Mucosa of stomach (tissue), 1 donor: ENCODE results near the gene KRTAP10-4.

Source experiments
- H3K27me3 ChIP-seq: one replicate; pipeline ENCODE4 v1.7.0; 2013; ENCODE audit warnings: mild to moderate bottlenecking, low read length; ENCODE audit not compliant: control insufficient read depth, insufficient read depth
- H3K36me3 ChIP-seq: one replicate; pipeline ENCODE4 v1.7.0; 2013; ENCODE audit warnings: low read length; ENCODE audit not compliant: control insufficient read depth, insufficient read depth
- H3K4me1 ChIP-seq: one replicate; pipeline ENCODE4 v1.7.0; 2013; ENCODE audit warnings: mild to moderate bottlenecking, low read length; ENCODE audit not compliant: control insufficient read depth, insufficient read depth
- H3K4me3 ChIP-seq: one replicate; pipeline ENCODE4 v1.7.0; 2013; ENCODE audit warnings: low read length
- H3K9ac ChIP-seq: one replicate; pipeline ENCODE4 v1.7.0; 2013; ENCODE audit warnings: mild to moderate bottlenecking, low read length, moderate library complexity
- H3K9me3 ChIP-seq: one replicate; pipeline ENCODE4 v1.7.0; 2013; ENCODE audit warnings: mild to moderate bottlenecking, low read length, moderate library complexity; ENCODE audit not compliant: control insufficient read depth
- donor health status: Pancreatic carcinoma.

Gene KRTAP10-4

DNA sequence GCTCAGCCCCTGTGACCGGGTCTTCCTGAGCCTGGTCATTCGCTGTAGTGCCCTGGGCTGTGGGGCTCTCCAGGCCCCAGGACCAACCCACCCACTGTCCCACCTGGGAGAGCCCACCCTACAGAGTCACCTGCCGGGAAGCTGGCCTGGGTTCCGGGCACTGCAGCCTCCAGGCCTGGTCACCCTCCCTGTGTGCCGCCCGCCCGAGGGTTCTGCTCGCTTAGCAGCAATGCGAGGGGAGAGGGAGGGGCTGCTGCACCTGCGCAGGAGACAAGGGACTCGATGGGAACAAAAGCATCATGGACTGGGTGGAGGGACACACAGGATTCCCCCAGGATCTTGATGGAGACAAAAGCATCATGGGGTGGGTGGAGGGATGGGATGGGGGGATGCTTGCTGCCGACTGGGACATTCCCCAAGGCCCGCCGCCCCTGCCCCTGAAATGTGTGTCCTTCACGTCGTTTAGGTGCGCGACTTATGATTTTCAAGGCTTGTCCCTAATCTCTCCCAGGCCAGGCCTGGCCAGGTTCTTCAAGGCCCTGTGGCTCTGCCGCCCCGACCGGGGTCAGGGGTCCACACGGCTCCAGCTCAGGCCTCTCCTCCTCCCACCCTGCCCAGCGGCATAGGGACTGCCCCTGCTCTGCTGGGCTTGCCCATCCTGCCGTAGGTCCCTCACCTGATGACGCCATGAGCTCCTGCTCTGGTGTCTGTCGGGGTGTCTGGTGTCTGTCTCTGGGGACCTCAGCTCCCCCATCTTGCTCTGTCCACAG, 40.0 kb downstream of the KRTAP10-4 start:
- Histone ChIP-seq H3K4me1 (no peaks in the 10 kb centered on the region), H3K9ac (no peak overlapping the region), H3K9me3 (no peaks in the 10 kb centered on the region), H3K4me3 (no peak overlapping the region), H3K27me3 (no peaks in the 10 kb centered on the region), H3K36me3 (no peaks in the 10 kb centered on the region)

GRCh38 chr21:44614161-44614631, 40.7 kb downstream of the KRTAP10-4 start:
- no peaks in the 10 kb centered on the region for H3K36me3 ChIP-seq
- no peaks in the 10 kb centered on the region for H3K9me3 ChIP-seq
- H3K27me3 ChIP-seq, result no peaks in the 10 kb centered on the region
- no peak overlapping the region for H3K9ac ChIP-seq
- H3K4me3 ChIP-seq, result no peak overlapping the region
- H3K4me1 ChIP-seq, result no peaks in the 10 kb centered on the region

DNA sequence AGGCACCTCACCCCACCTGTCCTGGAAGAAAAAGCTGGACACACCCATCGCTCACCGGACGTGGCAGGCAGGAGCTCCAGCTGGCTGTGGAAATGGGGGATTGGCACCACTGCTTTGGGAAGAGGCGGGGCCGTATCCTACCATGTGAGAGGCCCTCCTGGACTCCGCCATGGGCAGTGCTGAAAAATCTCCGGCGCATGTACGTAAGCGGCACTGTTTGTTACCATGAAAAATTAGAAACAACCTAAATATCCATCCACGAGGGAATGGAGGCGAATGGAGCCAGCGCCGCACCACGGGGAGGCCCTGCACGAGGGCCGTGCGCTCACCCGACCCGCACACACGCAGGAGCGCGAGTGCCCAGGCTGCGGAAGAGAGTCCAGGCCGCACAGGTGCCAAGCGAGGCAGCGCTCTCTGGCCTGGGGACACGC, 41.4 kb downstream of the KRTAP10-4 start:
- no peaks in the 10 kb centered on the region for H3K4me1 ChIP-seq
- H3K27me3 ChIP-seq, result no peaks in the 10 kb centered on the region
- no peak overlapping the region for H3K9ac ChIP-seq
- H3K9me3 ChIP-seq, result no peaks in the 10 kb centered on the region
- H3K4me3 ChIP-seq, result no peak overlapping the region
- no peaks in the 10 kb centered on the region for H3K36me3 ChIP-seq

DNA sequence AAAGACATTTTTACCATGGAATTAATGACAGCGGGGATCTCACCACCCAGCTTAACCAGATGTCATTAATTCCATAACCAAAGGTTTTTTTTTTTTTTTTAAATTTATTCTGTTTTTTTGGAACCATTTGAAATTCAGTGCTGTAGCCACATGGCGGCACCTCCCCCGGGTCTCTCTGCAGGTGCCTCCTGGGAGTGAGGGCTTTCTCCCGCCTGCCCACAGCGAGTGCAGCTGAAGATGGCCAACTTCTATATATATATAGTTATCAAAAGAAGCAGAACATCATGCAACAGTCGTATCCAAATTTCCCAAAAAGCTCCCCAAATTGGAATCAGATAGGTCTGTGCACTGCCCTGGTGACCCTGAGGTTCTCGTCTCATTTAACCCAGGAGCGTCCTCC, 41.9 kb downstream of the KRTAP10-4 start:
- Histone ChIP-seq H3K9me3 (no peaks in the 10 kb centered on the region), H3K27me3 (no peaks in the 10 kb centered on the region), H3K9ac (no peak overlapping the region), H3K36me3 (no peaks in the 10 kb centered on the region), H3K4me3 (no peak overlapping the region), H3K4me1 (no peaks in the 10 kb centered on the region)

DNA sequence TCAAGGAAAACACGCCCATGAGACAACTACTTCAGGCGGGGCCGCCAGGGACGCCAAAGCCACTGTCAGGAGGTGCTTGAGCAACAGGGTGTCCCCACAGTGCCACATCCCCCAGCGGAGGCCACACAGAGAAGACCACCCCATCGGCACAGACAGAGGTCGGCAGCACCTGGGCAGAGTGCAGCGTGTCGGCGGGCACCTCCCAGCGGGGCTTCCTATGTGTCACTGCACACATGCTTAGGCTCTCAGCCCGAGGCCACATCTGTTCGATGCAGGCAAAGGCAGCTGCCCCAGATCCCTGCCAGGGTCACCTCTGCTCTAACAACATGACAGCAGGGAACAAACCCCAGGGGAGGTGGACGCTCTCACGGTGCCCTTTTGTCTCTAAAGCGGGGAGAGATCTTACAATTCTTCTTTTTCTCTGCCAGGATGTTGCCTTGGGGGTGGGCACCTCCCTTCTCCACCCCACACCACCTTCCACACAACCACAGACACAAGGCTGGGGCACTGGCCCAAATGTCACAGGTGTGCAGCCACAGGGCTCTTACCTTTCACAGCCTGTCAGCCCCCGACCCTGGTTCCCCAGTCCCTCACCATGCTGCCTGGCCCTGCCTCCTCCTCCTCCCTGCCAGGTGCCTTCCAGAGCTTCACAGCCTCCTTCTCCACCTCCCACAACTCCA, 42.5 kb downstream of the KRTAP10-4 start:
- Histone ChIP-seq H3K27me3 (no peaks in the 10 kb centered on the region), H3K36me3 (no peaks in the 10 kb centered on the region), H3K9ac (no peak overlapping the region), H3K4me3 (no peak overlapping the region), H3K4me1 (no peaks in the 10 kb centered on the region), H3K9me3 (no peaks in the 10 kb centered on the region)

- Histone ChIP-seq H3K9ac (no peak overlapping the region), H3K4me1 (no peaks in the 10 kb centered on the region), H3K9me3 (no peaks in the 10 kb centered on the region), H3K27me3 (no peaks in the 10 kb centered on the region), H3K36me3 (no peaks in the 10 kb centered on the region), H3K4me3 (no peak overlapping the region)
Measured at GRCh38 chr21:44616591-44616926, 43.0 kb downstream of the KRTAP10-4 start.

DNA sequence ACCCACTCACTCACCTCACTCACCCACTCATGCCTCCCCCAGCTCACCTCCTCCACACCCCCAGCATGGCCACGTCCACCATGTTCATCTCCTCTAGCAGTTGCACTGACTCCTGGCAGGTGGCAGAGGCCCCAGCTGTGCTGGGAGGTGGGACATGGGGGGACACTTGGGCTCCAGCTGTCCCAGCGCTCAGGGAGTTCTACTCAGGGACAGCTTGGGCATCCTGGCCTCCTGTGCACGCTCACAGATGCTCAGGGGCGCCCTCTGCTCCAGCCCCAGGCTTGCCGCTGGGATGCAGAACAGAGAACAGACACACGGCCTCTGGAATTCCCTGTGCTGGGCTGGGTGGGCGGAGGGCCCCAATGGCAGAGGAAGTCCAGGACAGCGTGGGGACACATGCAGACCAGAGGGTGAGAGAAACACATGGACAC, 43.6 kb downstream of the KRTAP10-4 start:
- Histone ChIP-seq H3K36me3 (no peaks in the 10 kb centered on the region), H3K4me1 (no peaks in the 10 kb centered on the region), H3K9me3 (no peaks in the 10 kb centered on the region), H3K9ac (no peak overlapping the region), H3K27me3 (no peaks in the 10 kb centered on the region), H3K4me3 (no peak overlapping the region)

DNA sequence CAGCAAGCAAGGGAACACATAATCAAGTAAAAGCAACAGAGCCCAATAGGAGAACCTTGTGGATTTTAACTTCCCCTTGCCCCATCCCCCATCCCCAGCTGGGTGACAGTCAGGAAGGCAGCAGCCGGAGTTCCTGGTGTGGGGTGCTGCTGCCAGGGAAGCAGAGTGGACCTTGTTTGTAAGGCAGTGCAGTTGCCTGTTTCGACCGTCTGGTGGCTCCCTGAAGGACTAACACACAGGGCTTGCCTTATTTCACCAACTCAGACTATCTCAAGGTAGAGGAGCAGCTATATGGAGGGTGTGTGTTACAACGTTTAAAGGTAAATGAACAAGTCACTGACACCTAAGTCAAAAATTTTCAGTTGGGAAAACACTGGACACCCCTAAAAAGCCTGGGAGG, 45.0 kb downstream of the KRTAP10-4 start:
- H3K27me3 ChIP-seq, result no peaks in the 10 kb centered on the region
- H3K9ac ChIP-seq, result no peak overlapping the region
- no peaks in the 10 kb centered on the region for H3K4me1 ChIP-seq
- no peaks in the 10 kb centered on the region for H3K9me3 ChIP-seq
- H3K36me3 ChIP-seq, result no peaks in the 10 kb centered on the region
- no peak overlapping the region for H3K4me3 ChIP-seq

DNA sequence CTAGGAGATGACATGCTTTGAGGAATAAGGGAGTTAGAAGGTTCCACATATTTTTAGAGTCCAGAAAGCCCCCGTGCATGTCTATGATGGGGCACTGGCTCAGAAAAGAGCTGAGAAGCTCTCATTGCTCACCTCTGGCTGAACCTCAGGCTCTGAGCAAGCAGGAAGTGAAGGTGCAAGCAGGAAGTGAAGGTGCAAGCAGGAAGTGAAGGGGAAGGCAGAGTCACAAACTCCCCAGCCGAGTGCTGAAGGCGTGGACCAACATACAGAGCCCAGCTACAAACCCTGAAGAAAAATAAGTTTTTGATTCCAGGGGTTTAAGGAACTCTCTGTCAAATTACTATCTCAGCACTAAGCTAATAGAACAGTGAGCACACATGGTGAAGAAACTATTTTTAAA, 45.4 kb downstream of the KRTAP10-4 start:
- no peaks in the 10 kb centered on the region for H3K27me3 ChIP-seq
- H3K9ac ChIP-seq, result no peak overlapping the region
- no peaks in the 10 kb centered on the region for H3K9me3 ChIP-seq
- no peaks in the 10 kb centered on the region for H3K4me1 ChIP-seq
- H3K4me3 ChIP-seq, result no peak overlapping the region
- H3K36me3 ChIP-seq, result no peaks in the 10 kb centered on the region

DNA sequence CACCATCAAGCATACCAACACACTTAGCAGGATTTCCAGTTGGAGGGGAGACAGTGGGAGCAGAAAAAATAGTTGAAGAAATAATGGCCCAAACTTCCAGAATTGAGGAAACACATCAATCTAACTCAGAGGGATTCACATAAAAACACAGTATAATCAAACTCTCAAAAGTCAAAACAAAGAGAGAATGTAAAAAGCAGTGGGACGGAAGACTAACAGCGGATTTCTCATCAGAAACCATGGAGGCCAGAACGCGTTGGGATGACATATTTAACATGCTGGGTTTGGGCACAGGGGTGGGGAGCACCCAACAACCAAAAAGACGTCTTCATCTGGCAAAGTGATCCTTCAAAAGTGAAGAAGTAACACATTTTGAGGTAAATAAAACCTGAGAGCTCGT, 46.4 kb downstream of the KRTAP10-4 start:
- no peaks in the 10 kb centered on the region for H3K9me3 ChIP-seq
- no peak overlapping the region for H3K9ac ChIP-seq
- no peaks in the 10 kb centered on the region for H3K27me3 ChIP-seq
- H3K4me3 ChIP-seq, result no peak overlapping the region
- H3K4me1 ChIP-seq, result no peaks in the 10 kb centered on the region
- no peaks in the 10 kb centered on the region for H3K36me3 ChIP-seq

DNA sequence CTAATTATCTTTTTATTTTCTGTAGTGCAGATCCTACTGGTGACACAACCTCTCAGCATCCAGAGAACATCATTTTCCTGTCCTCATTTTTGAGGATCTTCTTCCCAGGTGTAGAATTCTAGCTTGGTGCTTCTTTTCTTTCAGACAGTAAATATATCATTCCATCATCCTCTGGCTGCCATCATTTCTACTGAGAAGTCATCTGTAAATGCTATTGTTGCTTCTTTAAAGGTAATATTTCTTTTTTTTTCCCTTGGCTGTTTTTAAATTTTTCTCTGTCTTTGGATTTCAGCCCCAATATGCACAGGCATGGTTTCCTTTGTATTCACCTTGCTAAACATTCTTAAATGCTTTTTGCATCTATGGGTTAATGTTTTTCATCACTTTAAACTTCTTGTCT, 50.0 kb downstream of the KRTAP10-4 start:
- H3K9ac ChIP-seq, result no peak overlapping the region
- no peaks in the 10 kb centered on the region for H3K36me3 ChIP-seq
- peaks cover 5% of the 10 kb centered on the region for H3K27me3 ChIP-seq

More for the DNA sequence above, 50.0 kb downstream of the KRTAP10-4 start:
- H3K9me3 ChIP-seq, result no peaks in the 10 kb centered on the region
- no peak overlapping the region for H3K4me3 ChIP-seq
- no peaks in the 10 kb centered on the region for H3K4me1 ChIP-seq
